SKM-1 treated with dmso at 0.1 percent for 144 hours (cell line): ENCODE measurements around the gene MTHFR.

ENCODE experiments used
- DNase-seq: peaks from one replicate; lab custom pipeline; 2025; ENCODE audit not compliant: unreplicated experiment; lab: John Stamatoyannopoulos, UW

MTHFR gene

DNA sequence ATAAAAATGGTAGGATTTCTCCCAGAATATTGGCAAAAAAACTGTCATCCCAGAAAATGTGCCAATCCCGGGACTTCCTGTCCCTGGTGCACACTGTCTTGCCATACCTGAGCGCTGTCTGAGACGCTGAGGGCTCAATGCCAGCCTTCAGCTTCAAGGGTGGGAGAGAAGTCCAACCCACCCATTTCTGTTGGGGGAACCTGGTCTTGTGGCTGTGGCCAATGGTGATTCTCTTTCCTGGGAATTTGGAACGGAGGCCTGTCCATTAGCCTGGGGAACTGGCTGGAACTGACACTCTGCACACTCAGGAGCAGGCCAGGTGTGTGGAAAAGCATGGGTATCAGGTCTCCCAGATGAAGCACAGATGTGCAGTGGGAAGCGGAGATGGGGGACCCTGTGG, 6.7 kb downstream of the MTHFR start:
- DNase-seq, result no peak

DNA sequence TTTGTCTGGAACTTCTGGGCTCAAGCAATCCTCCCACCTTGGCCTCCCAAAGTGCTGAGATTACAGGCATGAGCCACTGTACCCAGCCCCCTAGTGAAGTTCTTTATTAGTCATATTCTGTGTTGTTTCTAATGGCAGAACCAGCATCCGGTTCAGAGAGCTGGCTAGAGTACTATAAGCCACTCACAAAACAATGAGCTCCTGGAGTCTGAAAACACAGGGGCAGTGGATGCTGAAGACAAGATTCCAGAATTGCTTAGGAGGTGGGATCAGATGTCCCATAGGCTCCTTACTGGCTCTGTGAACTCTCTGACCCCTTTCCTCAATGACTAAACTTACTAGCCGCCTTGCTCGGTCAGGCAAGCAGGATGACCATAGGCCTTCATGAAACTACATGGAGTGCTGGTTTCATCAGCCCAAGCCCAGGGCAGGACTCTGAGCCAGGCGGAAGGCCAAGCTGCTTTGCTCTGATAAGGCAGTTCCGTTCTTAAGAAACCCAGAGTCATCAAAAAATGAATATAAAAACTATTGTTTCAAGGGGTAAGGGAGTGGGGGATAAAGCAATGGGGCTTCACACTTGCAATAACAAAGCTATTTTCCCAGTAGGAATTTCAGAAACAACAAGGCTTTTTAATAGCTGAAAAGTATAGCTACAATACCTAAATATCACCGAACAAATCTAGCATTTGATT, 8.1 kb downstream of the MTHFR start:
- no peak for DNase-seq

DNA sequence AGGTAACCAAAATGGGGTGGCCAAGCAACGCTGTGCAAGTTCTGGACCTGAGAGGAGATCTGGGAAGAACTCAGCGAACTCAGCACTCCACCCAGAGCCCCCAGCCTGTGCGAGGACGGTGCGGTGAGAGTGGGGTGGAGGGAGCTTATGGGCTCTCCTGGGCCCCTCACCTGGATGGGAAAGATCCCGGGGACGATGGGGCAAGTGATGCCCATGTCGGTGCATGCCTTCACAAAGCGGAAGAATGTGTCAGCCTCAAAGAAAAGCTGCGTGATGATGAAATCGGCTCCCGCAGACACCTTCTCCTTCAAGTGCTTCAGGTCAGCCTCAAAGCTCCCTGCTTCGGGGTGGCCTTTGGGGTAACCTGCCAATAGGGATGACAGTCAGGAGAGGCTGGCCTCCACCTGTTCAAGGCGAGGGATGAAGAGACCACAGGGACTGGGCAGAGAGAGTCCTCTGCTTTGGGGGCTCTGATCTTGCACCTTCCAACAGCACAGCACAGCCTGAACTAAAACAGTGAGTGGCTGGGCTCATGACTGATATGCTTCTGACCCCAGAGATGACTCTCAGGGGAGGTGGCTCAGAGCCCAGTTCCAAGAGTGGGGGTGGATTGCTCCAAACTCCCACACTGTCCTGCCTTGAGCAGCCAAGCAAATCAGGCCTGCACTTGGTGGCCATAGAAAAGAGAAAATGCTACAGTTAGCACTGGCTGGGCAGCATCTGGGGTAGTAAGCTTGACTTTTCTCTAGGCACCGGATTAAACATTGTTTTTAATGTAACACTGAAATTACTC, 9.5 kb downstream of the MTHFR start:
- no peak for DNase-seq

DNA sequence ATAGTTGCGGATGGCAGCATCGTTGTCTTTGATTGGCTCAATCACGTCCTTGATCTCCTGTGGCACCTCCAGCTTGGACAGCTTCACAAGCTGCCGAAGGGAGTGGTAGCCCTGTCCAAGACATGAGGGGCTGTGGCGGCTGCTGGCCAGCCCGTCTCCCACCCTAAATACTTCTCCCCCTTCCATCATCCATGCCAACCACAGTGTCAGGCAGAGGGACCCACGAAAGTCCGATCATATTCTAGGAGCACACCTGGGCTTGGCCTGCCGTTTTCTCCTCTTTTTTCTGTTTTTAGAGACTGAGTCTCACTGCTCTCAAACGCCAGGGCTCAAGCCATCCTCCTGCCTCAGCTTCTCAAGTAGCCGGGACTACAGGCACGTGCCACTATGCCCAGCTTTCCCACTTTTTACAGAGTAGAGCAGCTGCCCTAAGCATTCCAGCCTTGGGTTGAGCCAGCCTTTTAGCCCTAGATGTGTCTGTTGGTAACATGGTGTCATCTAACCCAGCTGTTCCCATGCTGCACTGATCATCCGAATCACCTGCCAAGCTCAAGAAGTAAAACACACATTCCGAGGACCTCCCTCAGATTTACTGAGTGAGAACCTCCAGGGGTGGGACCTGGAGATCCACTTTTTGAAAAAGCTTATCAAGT, 10.4 kb downstream of the MTHFR start:
- no peak for DNase-seq

DNA sequence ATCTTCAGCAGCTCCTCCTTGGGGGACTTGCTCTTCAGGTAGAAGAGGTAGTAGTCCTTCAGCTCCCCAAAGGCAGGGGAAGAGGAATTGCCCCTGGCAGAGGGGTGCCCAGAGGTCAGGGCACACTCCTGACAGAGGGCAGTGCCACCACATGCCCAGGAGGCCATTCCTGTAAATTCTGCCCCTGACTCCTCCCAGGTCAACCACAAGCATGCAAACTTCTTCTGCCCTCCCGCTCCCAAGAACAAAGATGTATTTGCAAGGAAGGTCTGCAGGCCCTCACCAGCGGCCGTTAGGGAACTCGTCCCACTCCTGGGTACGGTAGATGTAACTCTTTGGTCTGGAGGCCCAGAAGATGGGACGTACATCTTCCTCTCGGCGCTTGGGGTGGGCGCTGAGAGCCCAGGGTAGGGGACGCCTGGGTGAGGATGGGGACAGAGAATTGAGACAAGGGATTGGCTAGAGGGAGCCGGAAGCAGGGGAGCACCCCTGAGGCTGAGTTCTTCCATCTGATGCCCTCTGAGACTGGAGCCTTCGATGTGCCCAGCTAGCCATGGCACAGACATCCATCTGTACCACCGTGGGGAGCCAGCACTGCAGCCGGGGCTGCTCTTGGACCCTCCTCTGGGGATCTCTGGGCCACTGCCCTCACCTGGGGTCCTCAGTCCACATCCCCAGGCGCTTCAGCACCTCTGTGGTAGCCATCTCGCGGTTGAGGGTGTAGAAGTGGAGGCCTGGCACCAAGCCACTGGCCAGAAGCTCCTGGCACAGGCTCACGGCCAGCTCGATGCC, 11.1 kb downstream of the MTHFR start:
- no peak for DNase-seq

DNA sequence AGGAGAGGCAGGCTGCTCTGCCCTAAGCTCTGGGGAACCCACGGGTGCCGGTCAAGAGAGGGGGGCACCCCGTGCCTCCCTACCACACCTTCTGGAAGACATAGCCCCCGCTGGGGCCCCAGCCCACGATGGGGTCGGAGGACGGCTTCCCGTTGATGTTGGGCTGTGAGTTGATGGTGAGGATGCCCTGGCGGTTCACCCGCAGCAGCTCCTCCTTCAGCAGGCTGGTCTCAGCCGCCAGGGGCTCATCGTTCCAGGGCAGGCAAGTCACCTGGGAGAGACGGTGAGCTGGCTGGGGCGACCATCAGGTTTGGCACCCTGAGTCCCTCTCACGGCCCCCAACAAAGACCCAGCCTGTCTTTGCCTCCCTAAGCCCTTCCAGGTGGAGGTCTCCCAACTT, 11.9 kb downstream of the MTHFR start:
- DNase-seq, result no peak

DNA sequence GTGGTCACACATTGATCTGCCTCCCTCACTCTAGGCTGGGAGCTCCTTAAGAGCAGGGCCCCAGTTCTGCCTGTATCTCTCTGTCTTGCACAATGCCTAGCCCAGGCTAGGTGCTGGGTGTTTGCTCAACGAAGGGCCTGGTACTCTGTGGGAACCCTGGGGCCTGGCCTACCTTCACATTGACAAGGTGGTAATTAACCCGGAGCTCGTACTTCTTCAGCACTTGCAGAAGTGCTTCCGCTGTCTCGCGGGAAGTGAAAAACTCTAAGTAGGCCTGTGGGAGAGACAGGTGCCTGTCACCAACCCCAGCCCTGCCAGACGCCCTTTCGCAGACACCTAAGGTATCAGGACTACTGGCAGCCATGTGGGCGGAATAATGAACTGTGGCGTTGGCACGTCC, 13.7 kb downstream of the MTHFR start:
- DNase-seq, result no peak

DNA sequence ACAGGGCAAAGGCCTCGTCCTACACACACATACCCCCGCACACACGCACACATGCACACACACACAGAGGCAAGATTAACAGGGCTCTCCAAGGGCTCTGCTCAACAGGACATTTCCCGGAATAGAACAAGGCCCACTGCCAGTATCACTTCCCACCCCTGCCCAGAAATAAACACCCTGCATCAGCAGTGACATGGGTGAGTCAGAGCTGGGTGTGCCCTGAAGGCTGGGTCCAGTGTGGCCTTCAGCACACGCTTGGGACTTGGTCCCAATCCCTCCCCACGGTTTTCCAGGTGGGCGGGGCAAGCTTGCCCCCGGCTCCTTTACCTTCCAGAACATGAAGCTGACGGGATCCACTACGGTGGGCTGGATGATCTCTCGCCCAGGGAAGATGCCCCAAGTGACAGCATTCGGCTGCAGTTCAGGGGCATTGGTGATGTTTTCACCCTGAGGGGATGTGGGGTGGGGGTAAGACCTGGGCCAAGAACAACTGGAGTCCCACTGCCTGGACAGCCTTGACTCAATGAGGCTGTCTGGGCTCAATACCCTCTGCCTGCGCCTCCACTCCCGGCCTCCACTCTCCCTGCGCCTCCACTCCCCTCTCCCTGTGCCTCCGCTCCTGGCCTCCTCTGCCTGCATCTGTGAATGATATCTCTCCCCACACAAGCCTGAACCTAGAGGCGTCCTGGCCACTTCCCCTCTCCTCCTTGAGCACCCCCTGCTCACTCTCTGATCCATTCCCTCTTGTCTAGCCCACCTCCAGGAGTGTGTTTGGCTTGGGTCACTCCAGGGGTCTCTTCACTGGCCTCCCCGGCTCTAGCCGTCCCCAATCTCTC, 14.7 kb downstream of the MTHFR start:
- DNase-seq, result no peak

DNA sequence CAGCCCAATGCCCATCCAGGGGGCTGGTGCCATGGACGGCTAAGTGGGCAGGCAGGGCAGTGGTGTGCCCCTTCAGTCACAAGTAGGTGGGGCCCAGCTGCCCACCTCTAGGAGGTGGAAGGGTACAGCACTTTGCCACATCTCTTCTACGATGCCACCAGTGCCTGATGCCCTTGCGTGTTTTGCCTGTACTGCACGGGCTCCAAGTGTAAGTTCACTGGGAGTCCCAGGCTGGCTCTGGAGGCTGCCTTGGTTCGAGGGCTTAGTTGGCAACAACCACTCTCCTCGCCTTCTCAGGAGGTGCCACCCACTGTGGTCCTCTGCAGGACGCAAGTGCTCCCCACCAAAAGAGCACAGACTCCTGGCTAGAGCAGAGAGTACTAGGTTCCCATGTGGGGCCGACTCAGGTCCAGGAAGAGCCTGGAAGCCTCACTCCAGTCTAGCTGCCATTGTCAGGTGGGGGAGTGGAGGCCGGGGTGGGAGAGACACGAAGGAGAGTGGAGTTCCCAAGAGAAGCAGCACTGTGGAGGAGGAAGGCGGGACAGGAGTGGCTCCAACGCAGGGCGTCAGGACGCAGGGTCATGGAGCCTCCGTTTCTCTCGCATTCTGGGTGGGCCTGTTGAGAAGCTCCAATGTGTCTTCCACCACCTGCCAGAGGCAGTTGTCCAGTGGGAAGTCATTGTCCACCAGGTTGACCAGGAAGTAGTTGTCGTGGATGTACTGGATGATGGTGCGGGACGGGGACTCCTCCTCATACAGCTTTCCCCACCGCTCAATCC, 15.5 kb downstream of the MTHFR start:
- DNase-seq, result no peak

DNA sequence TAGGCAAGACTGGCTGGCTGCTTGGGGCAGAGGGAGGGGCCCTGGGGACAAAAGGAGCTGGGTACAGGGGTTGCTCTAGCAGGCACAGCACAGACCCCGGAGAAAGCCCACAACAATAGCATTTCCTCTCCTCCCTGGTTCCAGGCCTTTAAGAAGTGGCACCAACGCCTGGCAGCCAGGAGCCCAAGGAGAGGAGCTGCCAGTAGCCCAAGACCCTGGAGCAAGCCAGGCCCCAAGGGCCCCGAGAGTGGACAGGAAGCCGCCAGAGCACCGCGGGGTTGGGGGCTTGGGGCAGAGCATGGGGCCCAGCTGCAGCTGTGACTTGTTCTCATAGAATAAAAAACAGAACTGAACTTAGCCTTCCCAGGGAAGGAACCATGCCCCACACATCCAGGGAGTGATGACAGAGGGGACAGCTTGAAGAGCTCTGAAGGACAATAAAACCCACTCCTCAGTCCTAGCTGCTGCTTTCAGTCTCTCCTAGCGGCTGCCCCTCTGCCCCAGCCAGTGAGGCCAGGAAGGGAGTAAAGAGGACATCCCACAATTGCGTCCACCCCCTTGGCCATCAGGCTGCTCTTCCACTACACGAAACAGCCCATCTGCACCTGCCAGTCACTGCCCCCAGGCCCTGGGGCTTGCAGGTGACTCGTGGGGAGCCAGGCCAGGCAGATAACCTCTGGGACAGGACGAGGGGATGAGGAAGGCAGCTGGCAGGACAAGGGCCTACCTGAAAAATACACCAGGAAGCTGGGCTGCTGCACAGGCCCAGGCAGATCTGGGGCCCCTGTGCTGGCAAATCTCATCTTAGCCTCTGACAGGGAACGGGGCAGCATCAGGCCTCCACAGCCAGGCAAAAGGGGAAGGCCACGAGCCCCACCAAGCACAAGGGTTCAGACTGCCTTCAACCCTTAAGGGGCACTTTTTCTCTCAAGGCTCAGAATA, 16.4 kb downstream of the MTHFR start:
- no peak for DNase-seq

DNA sequence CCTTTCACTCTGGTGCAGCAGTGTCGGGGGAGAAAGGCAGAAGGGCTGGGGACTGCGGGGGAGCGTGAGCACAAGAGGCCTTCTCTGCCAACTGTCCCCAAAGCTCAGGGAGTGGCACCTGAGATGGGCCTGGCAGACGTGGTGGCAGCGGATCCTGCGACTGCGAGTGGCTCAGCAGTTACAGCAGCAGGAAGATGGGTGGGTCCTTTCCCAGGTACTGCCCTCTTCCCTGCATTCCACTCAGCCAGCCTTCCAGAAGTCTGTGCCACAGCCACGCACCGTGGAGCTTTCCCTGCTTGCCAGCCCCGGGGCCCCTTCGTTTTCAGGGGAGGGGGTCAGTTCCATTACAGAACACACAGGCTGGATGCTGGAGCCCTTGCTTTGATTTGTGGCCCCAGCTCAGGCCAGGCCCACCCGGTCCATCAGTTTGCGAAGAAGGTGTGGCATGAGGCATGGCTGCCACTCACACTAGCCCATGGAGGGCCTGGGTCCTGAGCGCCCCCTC, 17.2 kb downstream of the MTHFR start:
- DNase-seq, result no peak

DNA sequence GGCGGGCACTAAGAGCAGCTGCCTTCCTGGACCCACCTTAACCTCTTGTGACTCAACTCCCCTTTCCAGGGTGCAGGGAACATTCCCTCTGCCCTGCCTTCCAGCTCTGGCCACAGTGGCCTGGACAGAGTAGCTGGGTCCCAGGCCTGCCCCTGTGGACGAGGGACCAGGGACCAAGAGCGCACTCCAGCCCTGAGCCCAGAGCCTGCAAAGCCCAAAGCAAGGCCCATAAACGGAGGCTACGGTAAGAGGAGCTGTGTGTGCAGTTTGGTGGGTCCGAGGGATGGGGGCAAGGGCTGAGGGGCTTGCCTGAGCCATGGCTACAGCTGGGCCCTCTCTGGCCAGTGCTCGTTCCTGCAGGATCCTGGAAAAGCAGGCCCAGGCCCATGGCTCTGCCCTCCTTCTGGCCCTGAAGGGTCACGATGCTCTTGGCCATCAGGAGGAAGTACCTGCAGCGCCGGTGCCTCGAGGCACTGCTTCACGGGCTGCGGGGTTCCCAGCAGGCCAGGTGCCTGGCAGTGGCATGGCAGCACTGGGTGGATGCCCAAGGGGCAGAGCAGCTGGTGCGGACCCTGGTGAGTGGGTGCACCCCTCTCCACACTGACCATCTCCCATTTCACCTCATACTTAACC, 17.8 kb downstream of the MTHFR start:
- DNase-seq, result no peak

DNA sequence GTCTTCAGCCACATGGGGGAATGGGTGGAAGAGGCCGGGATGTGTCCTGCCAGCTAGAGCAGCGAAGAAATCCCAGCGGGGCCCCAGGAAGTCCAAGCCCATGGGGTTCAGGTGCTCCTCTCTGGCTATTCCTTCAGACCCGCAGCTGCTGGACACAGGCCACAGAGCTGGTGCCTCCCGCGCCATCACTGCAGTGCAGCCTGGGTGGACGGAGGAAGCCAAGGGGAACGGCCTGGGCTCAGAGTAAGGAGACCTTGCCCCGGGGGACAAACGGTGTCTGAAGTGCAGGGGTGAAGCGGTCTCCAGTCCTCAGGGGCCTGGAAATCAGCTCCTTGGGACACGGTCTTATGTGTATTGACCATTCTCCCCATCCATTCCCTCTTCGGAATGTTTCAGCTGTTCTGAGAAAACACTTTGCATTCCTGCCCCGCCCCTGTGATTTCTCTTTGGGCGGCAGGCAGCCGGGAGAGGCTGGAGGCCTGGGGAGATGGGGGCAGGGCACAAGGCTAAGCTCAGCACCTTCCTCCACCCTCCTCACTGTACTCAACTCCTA, 18.4 kb downstream of the MTHFR start:
- DNase-seq, result no peak

DNA sequence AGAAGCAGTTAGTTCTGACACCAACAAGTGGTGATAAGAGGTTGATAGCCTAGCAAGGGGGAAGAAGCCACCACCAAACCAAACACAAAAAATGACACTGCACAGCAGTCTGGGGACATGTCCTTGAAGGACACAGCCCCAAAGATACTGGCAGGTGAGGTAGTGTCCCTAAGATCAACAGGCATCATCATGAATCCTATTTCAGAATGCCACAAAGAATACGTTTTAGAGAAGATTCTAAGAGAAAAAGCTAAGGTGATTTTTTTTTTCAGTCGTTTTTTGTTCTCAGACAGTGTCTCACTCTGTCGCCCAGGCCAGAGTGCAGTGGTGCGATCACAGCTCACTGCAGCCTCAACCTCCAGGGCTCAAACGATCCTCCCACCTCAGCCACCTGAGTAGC, 19.6 kb downstream of the MTHFR start:
- DNase-seq, result no peak

DNA sequence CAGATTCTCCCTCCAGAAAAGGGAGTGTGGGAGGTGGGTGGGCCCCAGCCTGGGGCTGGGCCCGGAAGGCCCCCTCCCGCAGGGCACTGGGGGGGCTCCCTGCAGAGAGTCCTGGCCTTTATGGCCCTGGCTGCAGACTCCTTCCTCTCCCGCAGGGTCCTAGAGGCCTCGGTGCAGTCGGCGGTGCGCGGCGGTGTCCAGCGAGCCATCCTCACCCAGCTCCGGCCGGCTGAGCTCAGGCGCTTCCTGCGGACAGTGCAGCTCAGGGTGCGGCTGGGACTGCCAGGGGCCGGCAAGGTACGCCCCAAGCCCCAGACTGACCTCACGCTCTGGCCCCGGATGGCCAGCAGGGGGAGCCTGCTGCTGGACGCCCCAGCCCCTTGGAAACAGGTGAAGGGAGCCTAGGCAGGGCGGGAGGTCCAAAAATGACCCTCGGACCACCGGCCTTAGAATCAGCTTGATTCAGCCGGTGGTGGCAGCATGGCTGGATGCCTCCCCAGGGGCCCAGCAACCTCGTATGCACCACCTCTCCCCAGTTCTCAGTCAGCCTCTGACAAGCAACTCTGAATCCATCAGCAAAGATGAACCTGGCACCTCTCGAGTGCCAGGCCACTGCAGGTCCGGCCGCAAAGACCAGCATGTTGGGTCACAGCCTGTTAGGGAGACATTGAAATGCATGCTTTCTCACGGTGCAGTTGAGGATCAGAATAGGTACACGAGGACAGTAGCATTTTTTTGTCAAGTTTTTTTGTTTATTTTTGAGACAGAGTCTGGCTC, 20.6 kb downstream of the MTHFR start:
- DNase-seq, result no peak

DNA sequence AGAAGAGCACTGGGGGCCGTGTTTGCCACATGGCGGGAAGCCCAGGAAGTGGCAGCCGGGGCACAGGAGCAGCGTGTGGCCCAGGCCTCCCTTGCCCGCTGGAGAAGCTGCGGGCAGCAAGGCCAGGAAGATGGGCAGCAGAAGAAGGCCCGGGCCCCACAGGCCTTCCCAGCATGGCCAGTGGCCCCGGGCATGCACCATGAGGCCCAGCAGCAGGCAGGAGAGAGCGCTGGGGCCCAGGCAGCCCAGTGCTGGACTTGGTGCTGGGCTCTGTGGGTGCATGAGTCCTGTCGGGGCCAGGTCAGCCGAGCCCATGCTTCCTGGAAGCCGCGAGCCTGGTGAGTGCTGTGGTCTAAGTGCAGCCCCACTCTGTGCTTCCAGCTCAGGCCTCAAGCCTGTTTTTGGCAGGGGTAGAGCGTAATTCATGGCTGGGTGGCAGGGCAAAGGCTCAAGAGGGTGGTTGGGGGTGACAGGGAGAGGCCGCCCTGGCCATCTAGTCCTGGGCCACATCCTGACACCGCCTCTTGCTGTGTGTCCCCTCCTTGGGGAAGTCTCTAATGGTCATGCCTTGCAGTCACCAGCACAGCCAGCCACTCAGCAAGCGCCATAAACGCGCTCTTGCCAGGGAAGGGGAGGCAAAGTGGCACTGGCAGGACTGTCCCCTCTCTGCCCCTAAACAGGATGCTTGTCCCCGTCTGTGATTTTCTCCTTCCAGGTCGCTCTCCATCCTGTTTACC, 21.3 kb downstream of the MTHFR start:
- no peak for DNase-seq
